ENCODE data around the gene INHBE.

INHBE gene

GRCh38 chr12:57461917-57462250, 6.8 kb downstream of the INHBE start:
- no peak for DNase-seq

GRCh38 chr12:57462251-57462911, 7.3 kb downstream of the INHBE start:
- DNase-seq: peak; percentile 89 to 92

- DNase-seq: no peak
Measured at GRCh38 chr12:57462912-57463253, 7.8 kb downstream of the INHBE start.

GRCh38 chr12:57464569-57464968, 9.5 kb downstream of the INHBE start:
- no peak for DNase-seq

GRCh38 chr12:57465030-57465746, 10.1 kb downstream of the INHBE start:
- no peak for DNase-seq

- no peak for DNase-seq
Measured at GRCh38 chr12:57465747-57466505, 10.8 kb downstream of the INHBE start.

GRCh38 chr12:57467212-57467874, 12.2 kb downstream of the INHBE start:
- DNase-seq: no peak

GRCh38 chr12:57467915-57468314, 12.8 kb downstream of the INHBE start:
- no peak for DNase-seq

- DNase-seq: no peak
Measured at GRCh38 chr12:57469296-57470164, 14.4 kb downstream of the INHBE start.

- no peak for DNase-seq
Measured at GRCh38 chr12:57470286-57470969, 15.3 kb downstream of the INHBE start.

- DNase-seq: no peak
Measured at GRCh38 chr12:57470970-57471656, 16.0 kb downstream of the INHBE start.

GRCh38 chr12:57471661-57472060, 16.6 kb downstream of the INHBE start:
- no peak for DNase-seq

GRCh38 chr12:57472391-57472790, 17.3 kb downstream of the INHBE start:
- no peak for DNase-seq

- DNase-seq: no peak
Measured at GRCh38 chr12:57473392-57473791, 18.3 kb downstream of the INHBE start.

- no peak for DNase-seq
Measured at GRCh38 chr12:57473886-57474285, 18.8 kb downstream of the INHBE start.

GRCh38 chr12:57474430-57474829, 19.3 kb downstream of the INHBE start:
- no peak for DNase-seq

- DNase-seq: no peak
Measured at GRCh38 chr12:57474862-57475261, 19.8 kb downstream of the INHBE start.

GRCh38 chr12:57475271-57476161, 20.4 kb downstream of the INHBE start:
- no peak for DNase-seq

GRCh38 chr12:57476162-57476992, 21.3 kb downstream of the INHBE start:
- peak; percentile 70 to 82 for DNase-seq
